ENCODE results near the gene ADAMTS2.

Gene ADAMTS2

GRCh38 chr5:179345433-179346321 lies at the start of gene ADAMTS2:
Gene ADAMTS2, minus strand, starts transcription at chr5:179345461. Its CDS starts 133 bp downstream, at chr5:179345328.
- H3K4me3 ChIP-seq (ENCODE audit: low read depth, low read length), result peak within 1 kb of the TSS; percentile 90
- TF ChIP-seq CTCF (IDR thresholded peaks at IDR 0.05; ENCODE audit: low read depth, low read length), result no peak

- no peak for TF ChIP-seq CTCF (IDR thresholded peaks at IDR 0.05; ENCODE audit: low read depth, low read length)
- no peak overlapping the region for H3K4me3 ChIP-seq (ENCODE audit: low read depth, low read length)
These were observed 47.8 kb upstream of the ADAMTS2 start for GRCh38 chr5:179393078-179393477.

- no peak overlapping the region for H3K4me3 ChIP-seq (ENCODE audit: low read depth, low read length)
- TF ChIP-seq CTCF (IDR thresholded peaks at IDR 0.05; ENCODE audit: low read depth, low read length), result no peak
These were observed 42.2 kb upstream of the ADAMTS2 start for GRCh38 chr5:179387151-179388110.

DNA sequence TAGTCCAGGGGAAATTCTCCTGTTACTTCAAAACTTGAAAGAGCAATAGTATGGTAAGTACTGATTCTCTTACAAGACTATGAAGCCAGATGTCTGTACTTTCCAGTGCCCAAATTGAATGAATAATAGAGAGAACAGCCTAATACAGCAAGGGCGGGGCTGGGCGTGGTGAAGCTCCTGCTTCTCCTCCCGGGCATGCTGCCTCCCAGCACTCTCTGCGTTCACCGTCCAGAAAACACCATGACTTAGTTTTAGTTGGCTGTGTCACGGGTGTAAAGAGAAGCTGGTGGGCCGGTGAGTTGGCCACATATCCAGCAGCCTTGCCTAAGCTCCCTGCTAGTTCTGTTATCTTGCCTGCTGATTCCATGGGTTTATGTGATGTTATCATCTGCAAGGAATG lies 40.7 kb upstream of the ADAMTS2 start:
- TF ChIP-seq CTCF (IDR thresholded peaks at IDR 0.05; ENCODE audit: low read depth, low read length), result no peak
- H3K4me3 ChIP-seq (ENCODE audit: low read depth, low read length), result no peak overlapping the region

GRCh38 chr5:179382486-179382885 lies 37.2 kb upstream of the ADAMTS2 start:
- TF ChIP-seq CTCF (IDR thresholded peaks at IDR 0.05; ENCODE audit: low read depth, low read length), result no peak
- H3K4me3 ChIP-seq (ENCODE audit: low read depth, low read length), result no peak overlapping the region

DNA sequence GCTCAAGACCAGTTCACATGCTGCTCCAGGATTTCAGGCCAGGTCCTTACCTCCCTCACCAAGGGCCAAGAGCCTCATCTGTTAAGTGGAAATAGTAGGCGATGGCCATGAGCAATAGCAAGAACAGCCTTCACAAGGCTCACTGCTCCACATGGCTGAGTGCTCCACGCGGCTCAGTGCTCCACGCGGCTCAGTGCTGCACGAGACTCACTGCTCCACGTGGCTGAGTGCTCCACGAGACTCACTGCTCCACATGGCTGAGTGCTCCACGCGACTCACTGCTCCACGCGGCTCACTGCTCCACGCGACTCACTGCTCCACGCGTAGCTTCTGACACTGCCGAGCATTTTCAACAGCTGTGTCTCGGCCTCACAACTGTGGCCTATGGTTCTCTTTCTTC lies 36.4 kb upstream of the ADAMTS2 start:
- no peak overlapping the region for H3K4me3 ChIP-seq (ENCODE audit: low read depth, low read length)
- no peak for TF ChIP-seq CTCF (IDR thresholded peaks at IDR 0.05; ENCODE audit: low read depth, low read length)

All from WI38 (cell line).